Measurements from ENCODE around the gene IFNA5.

The IFNA5 gene

GRCh38 chr9:21317956-21318923 lies 13.1 kb upstream of the IFNA5 start:
- Mint-ChIP-seq H3K4me1 (ENCODE audit: low read depth) (peaks cover 1% of the 10 kb centered on the region), H3K9me3 (no peaks in the 10 kb centered on the region), H3K27ac (no peak overlapping the region), H3K36me3 (ENCODE audit: low read depth) (peaks cover 10% of the 10 kb centered on the region), H3K4me3 (no peak overlapping the region), H3K27me3 (ENCODE audit: low read depth) (peaks cover 21% of the 10 kb centered on the region)
- DNase-seq (ENCODE audit: low spot score) = no peak

DNA sequence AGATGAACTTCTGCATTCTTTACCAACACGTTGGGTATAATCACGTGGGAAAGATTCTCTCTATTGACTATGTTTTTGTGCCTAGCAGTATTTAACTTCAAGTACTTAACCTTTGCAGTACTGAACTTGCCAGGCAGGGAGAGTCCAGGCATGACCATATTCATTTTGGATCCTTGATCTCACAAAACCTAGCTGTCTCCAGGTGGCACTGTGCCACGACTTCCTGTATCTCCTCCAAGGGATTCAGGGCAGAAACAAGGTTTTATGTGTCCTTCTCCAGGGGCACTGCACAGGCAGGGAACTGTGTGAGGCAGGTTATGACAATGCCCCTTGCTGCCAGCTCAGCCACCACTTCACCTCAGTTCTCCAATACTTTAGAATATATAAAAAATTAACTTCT lies 11.7 kb upstream of the IFNA5 start:
- Mint-ChIP-seq H3K27ac (no peak overlapping the region), H3K36me3 (ENCODE audit: low read depth) (peaks cover 1% of the 10 kb centered on the region), H3K9me3 (no peaks in the 10 kb centered on the region), H3K27me3 (ENCODE audit: low read depth) (peaks cover 24% of the 10 kb centered on the region), H3K4me1 (ENCODE audit: low read depth) (peaks cover 1% of the 10 kb centered on the region), H3K4me3 (no peak overlapping the region)
- DNase-seq (ENCODE audit: low spot score) = no peak

DNA sequence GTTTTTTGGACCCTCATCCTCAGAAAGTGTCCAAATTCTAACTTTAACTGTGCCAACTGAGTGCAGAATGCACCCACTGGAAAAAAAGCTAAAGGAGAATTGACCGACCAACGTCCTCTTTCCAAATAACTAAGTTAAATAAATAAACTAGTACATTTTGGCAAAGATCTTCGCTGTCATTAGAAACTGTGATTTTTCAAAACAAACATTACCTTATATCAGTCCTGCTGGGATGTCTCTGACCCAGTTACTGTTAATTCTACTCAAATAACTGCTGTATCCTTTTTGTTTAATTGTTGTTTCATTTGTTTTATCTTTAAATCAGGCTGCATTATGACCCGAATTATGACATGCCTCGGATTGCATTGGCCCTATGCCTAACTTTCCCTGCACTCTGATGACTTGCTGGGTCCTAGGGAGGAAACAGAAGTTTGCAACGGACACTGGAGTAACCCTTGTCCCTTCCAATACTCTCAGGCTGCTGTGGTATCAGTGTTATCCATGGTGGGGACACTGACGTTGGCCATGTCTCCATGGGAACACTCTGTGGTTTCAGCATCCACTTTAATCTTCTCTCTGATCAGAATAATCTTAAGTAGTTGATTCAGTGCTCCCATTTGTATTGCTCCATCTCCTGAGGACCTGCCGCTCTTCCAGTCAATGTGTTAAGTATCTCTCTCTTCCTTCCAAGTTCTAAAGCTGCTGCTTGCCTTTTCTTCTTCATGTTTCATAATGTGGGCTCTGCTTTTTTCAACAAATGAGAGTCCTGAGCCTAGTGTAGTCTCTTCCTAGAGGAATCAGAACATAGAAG lies 11.1 kb upstream of the IFNA5 start:
- Mint-ChIP-seq H3K36me3 (ENCODE audit: low read depth) (peaks cover 1% of the 10 kb centered on the region), H3K4me1 (ENCODE audit: low read depth) (peaks cover 1% of the 10 kb centered on the region), H3K27me3 (ENCODE audit: low read depth) (peaks cover 27% of the 10 kb centered on the region), H3K27ac (no peak overlapping the region), H3K9me3 (no peaks in the 10 kb centered on the region), H3K4me3 (no peak overlapping the region)
- DNase-seq (ENCODE audit: low spot score) = no peak

- peaks cover 1% of the 10 kb centered on the region for H3K4me1 Mint-ChIP-seq (ENCODE audit: low read depth)
- no peaks in the 10 kb centered on the region for H3K36me3 Mint-ChIP-seq (ENCODE audit: low read depth)
- no peak overlapping the region for H3K4me3 Mint-ChIP-seq
- peaks cover 32% of the 10 kb centered on the region for H3K27me3 Mint-ChIP-seq (ENCODE audit: low read depth)
- DNase-seq (ENCODE audit: low spot score) = no peak
- H3K9me3 Mint-ChIP-seq = no peaks in the 10 kb centered on the region
- H3K27ac Mint-ChIP-seq = no peak overlapping the region
These were observed 9.0 kb upstream of the IFNA5 start for GRCh38 chr9:21314152-21314551.

DNA sequence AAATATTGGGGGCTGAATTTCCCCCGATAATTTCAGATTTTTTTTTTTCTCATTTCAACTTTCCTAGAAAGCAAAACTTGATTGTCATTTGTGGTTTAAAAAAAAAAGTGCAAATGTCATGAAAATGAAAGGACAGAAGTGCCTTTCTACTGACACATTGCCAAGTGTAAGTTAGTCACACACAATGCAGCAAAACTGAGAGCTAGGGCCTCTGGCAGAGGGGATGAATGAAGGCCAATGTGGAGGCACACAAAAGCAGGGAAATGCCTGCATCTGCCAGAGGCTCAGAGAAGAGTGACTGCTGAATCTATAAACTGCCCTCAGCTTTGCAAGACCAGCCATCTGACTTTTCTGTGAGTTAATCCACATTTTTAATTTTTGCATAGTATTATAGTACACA lies 6.8 kb upstream of the IFNA5 start:
- DNase-seq (ENCODE audit: low spot score) = no peak
- Mint-ChIP-seq H3K9me3 (no peaks in the 10 kb centered on the region), H3K4me1 (ENCODE audit: low read depth) (no peaks in the 10 kb centered on the region)

GRCh38 chr9:21295992-21296391 lies 9.1 kb downstream of the IFNA5 start:
- DNase-seq (ENCODE audit: low spot score) = no peak
- Mint-ChIP-seq H3K9me3 (no peaks in the 10 kb centered on the region), H3K36me3 (ENCODE audit: low read depth) (no peaks in the 10 kb centered on the region), H3K4me1 (ENCODE audit: low read depth) (peaks cover 3% of the 10 kb centered on the region), H3K4me3 (no peak overlapping the region), H3K27ac (no peak overlapping the region), H3K27me3 (ENCODE audit: low read depth) (peaks cover 35% of the 10 kb centered on the region)

More for the DNA sequence above, 6.8 kb upstream of the IFNA5 start:
- Mint-ChIP-seq H3K4me3 (no peak overlapping the region), H3K27me3 (ENCODE audit: low read depth) (peaks cover 47% of the 10 kb centered on the region), H3K27ac (no peak overlapping the region), H3K36me3 (ENCODE audit: low read depth) (no peaks in the 10 kb centered on the region)

- Mint-ChIP-seq H3K27me3 (ENCODE audit: low read depth) (peaks cover 29% of the 10 kb centered on the region), H3K4me3 (no peak overlapping the region), H3K36me3 (ENCODE audit: low read depth) (no peaks in the 10 kb centered on the region), H3K9me3 (no peaks in the 10 kb centered on the region), H3K27ac (no peak overlapping the region), H3K4me1 (ENCODE audit: low read depth) (peaks cover 3% of the 10 kb centered on the region)
- DNase-seq (ENCODE audit: low spot score) = no peak
These were observed 10.1 kb downstream of the IFNA5 start for GRCh38 chr9:21294904-21295538.

DNA sequence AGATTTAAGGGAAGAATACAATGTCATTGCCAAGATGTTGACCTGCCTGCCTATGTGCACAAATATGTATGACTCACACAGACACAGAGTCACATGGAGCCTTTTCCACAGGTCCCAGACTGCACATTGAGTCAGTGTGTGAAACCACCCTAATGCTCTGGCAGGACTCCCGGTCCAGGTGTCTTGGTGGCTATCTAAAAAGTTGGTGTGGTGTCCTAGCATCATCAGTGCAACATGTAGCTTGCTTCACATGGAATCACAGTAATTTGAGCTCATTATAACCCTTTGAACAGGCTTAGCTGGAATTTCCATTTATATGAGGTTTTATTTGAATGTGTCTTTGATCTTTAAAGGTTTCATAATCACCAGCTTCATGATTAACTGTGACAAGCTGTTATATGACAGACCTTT lies 10.7 kb downstream of the IFNA5 start:
- Mint-ChIP-seq H3K4me3 (no peak overlapping the region), H3K27ac (no peak overlapping the region), H3K36me3 (ENCODE audit: low read depth) (no peaks in the 10 kb centered on the region), H3K4me1 (ENCODE audit: low read depth) (peaks cover 6% of the 10 kb centered on the region), H3K9me3 (no peaks in the 10 kb centered on the region), H3K27me3 (ENCODE audit: low read depth) (peaks cover 29% of the 10 kb centered on the region)
- DNase-seq (ENCODE audit: low spot score) = no peak

DNA sequence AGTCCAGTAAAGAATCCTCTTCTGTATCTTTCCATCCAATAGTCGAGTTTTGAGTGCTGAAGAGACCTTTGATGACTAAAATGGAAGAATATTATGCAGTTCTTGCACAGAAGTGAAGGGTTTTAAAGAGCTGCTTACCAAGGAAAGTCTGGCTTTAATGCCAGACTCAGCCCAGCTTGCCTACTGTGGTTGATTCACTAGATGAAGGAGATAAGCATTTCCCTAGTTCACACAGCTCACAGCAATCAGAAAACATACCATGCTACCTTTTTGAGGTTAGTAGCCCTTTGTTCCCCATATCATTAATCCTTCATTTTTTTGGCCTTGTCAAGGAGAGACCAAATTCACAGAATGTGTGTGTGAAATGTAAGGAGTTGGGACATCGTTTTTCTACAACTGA lies 15.3 kb downstream of the IFNA5 start:
- Mint-ChIP-seq H3K4me3 (no peak overlapping the region), H3K9me3 (no peaks in the 10 kb centered on the region), H3K36me3 (ENCODE audit: low read depth) (no peaks in the 10 kb centered on the region), H3K4me1 (ENCODE audit: low read depth) (peaks cover 3% of the 10 kb centered on the region), H3K27ac (no peak overlapping the region), H3K27me3 (ENCODE audit: low read depth) (peaks cover 23% of the 10 kb centered on the region)
- DNase-seq (ENCODE audit: low spot score) = no peak

- H3K36me3 Mint-ChIP-seq (ENCODE audit: low read depth) = no peaks in the 10 kb centered on the region
- no peaks in the 10 kb centered on the region for H3K9me3 Mint-ChIP-seq
- H3K4me3 Mint-ChIP-seq = no peak overlapping the region
- DNase-seq (ENCODE audit: low spot score) = no peak
- peaks cover 18% of the 10 kb centered on the region for H3K27me3 Mint-ChIP-seq (ENCODE audit: low read depth)
- no peak overlapping the region for H3K27ac Mint-ChIP-seq
- H3K4me1 Mint-ChIP-seq (ENCODE audit: low read depth) = peaks cover 3% of the 10 kb centered on the region
These were observed 17.8 kb downstream of the IFNA5 start for GRCh38 chr9:21287280-21287679.

DNA sequence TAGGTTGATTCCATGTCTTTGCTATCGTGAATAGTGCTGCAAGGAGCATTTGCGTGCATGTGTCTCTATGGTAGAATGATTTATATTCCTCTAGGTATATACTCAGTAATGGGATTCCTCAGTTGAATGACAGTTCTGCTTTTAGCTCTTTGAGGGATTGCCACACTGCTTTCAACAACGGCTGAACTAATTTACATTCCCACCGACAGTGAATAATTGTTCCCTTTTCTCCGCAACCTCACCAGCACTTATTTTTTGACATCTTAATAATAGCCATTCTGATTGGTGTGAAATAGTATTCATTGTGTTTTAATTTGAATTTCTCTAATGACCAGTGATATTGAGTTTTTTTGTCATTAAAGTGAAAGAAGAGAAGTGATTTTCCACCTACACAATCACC lies 18.5 kb downstream of the IFNA5 start:
- DNase-seq (ENCODE audit: low spot score) = no peak
- peaks cover 3% of the 10 kb centered on the region for H3K4me1 Mint-ChIP-seq (ENCODE audit: low read depth)

GRCh38 chr9:21286099-21286498 lies 19.0 kb downstream of the IFNA5 start:
- Mint-ChIP-seq H3K36me3 (ENCODE audit: low read depth) (no peaks in the 10 kb centered on the region), H3K4me1 (ENCODE audit: low read depth) (peaks cover 3% of the 10 kb centered on the region), H3K27ac (no peak overlapping the region), H3K27me3 (ENCODE audit: low read depth) (peaks cover 23% of the 10 kb centered on the region), H3K4me3 (no peak overlapping the region), H3K9me3 (no peaks in the 10 kb centered on the region)
- DNase-seq (ENCODE audit: low spot score) = no peak

More for the DNA sequence above, 18.5 kb downstream of the IFNA5 start:
- Mint-ChIP-seq H3K27me3 (ENCODE audit: low read depth) (peaks cover 20% of the 10 kb centered on the region), H3K36me3 (ENCODE audit: low read depth) (no peaks in the 10 kb centered on the region), H3K27ac (no peak overlapping the region), H3K9me3 (no peaks in the 10 kb centered on the region), H3K4me3 (no peak overlapping the region)

DNA sequence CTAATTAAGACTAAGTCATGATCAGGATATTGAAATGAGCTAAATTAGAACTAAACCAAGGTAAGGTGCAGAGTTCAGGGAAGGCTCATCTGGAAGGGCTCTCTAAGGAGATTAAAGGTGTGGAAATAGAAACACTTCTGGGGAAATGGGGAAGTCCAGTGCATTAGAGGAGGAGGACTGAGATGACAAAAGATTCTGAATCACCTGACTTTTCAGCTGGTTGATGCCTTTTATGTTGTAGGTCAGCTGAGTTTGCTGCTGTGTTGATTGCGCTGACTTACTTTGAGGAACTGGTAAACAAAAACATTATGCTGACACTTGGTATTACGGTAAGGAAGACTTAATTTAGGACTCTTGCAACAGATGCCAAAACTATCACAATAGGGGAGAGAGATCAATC lies 23.8 kb downstream of the IFNA5 start:
- no peak overlapping the region for H3K27ac Mint-ChIP-seq
- H3K36me3 Mint-ChIP-seq (ENCODE audit: low read depth) = no peaks in the 10 kb centered on the region
- peaks cover 21% of the 10 kb centered on the region for H3K27me3 Mint-ChIP-seq (ENCODE audit: low read depth)
- DNase-seq (ENCODE audit: low spot score) = no peak
- no peaks in the 10 kb centered on the region for H3K9me3 Mint-ChIP-seq
- no peak overlapping the region for H3K4me3 Mint-ChIP-seq
- no peaks in the 10 kb centered on the region for H3K4me1 Mint-ChIP-seq (ENCODE audit: low read depth)

GRCh38 chr9:21268347-21268657 lies 36.8 kb downstream of the IFNA5 start:
- Mint-ChIP-seq H3K27me3 (ENCODE audit: low read depth) (peaks cover 36% of the 10 kb centered on the region), H3K36me3 (ENCODE audit: low read depth) (no peaks in the 10 kb centered on the region), H3K27ac (no peak overlapping the region), H3K4me1 (ENCODE audit: low read depth) (no peaks in the 10 kb centered on the region), H3K4me3 (no peak overlapping the region), H3K9me3 (no peaks in the 10 kb centered on the region)
- no peak for DNase-seq (ENCODE audit: low spot score)

Measured in T-helper 2 cell treated with Interferon-gamma antibody and Interleukin-4, amounts not matched to agents 5 μg/mL and 100 μg/mL, for 36 hours (primary cell).